H9 (cell line): ENCODE measurements around the gene RBM19. TPM values are rescaled to one million over a fixed set of nuclear protein-coding genes. Genes with fewer than 3 reads are reported as not detected.

Experiments
- DNase-seq: peaks from one replicate; pipeline ENCODE4 v3.0.0-alpha.2; 2017
- H2AFZ ChIP-seq: one replicate; pipeline ENCODE4 v1.6.1; 2013; ENCODE audit warnings: mild to moderate bottlenecking, low read length, control low read depth, moderate library complexity
- H2AK5ac ChIP-seq: 2 replicates; pipeline ENCODE4 v1.6.1; 2013; ENCODE audit warnings: low read length, control low read depth, mixed read lengths; ENCODE audit not compliant: insufficient read length
- H2BK120ac ChIP-seq: one replicate; pipeline ENCODE4 v1.6.1; 2013; ENCODE audit warnings: low read depth, mild to moderate bottlenecking, low read length, control low read depth, inconsistent platforms; ENCODE audit not compliant: poor library complexity, severe bottlenecking
- H2BK12ac ChIP-seq: 2 replicates; pipeline ENCODE4 v1.6.1; 2013; ENCODE audit warnings: low read length, control low read depth, mixed read lengths, low read depth; ENCODE audit not compliant: insufficient read length
- H2BK15ac ChIP-seq: 2 replicates; pipeline ENCODE4 v1.6.1; 2013; ENCODE audit warnings: low read depth, low read length, control low read depth
- H2BK20ac ChIP-seq: one replicate; pipeline ENCODE4 v1.6.1; 2013; ENCODE audit warnings: low read depth, mild to moderate bottlenecking, low read length, control low read depth, inconsistent platforms; ENCODE audit not compliant: poor library complexity, severe bottlenecking
- H2BK5ac ChIP-seq: 2 replicates; pipeline ENCODE4 v1.6.1; 2013; ENCODE audit warnings: low read length, control low read depth, mixed read lengths; ENCODE audit not compliant: insufficient read length
- H3K14ac ChIP-seq: 2 replicates; pipeline ENCODE4 v1.6.1; 2013; ENCODE audit warnings: low read length, control low read depth; ENCODE audit not compliant: insufficient read depth
- H3K18ac ChIP-seq: 2 replicates; pipeline ENCODE4 v1.6.1; 2013; ENCODE audit warnings: low read depth, mild to moderate bottlenecking, mixed read lengths, low read length, control low read depth; ENCODE audit not compliant: insufficient read length
- H3K23ac ChIP-seq: 2 replicates; pipeline ENCODE4 v1.6.1; 2013; ENCODE audit warnings: low read length, control low read depth, mixed read lengths, low read depth; ENCODE audit not compliant: insufficient read length
- H3K23me2 ChIP-seq: 2 replicates; pipeline ENCODE4 v1.6.1; 2013; ENCODE audit warnings: low read depth, mild to moderate bottlenecking, mixed read lengths, low read length, control low read depth; ENCODE audit not compliant: insufficient read length, poor library complexity, severe bottlenecking
- H3K27ac ChIP-seq: 2 replicates; pipeline ENCODE4 v1.5.1; 2013; ENCODE audit warnings: low read length, control low read depth, mixed read lengths, low read depth; ENCODE audit not compliant: insufficient read length
- H3K27me3 ChIP-seq: 2 replicates; pipeline ENCODE4 v1.6.1; 2013; ENCODE audit warnings: low read length, control low read depth, inconsistent platforms; ENCODE audit not compliant: insufficient read depth
- H3K4ac ChIP-seq: 2 replicates; pipeline ENCODE4 v1.6.1; 2013; ENCODE audit warnings: low read depth, mild to moderate bottlenecking, control low read depth, inconsistent platforms, low read length, moderate library complexity
- H3K4me1 ChIP-seq: 2 replicates; pipeline ENCODE4 v1.6.1; 2013; ENCODE audit warnings: low read length, control low read depth, inconsistent platforms; ENCODE audit not compliant: insufficient read depth
- H3K4me2 ChIP-seq: 2 replicates; pipeline ENCODE4 v1.6.1; 2013; ENCODE audit warnings: low read length, control low read depth, mixed read lengths; ENCODE audit not compliant: insufficient read length, insufficient read depth
- H3K56ac ChIP-seq: 2 replicates; pipeline ENCODE4 v1.6.1; 2013; ENCODE audit warnings: low read depth, mild to moderate bottlenecking, mixed read lengths, low read length, control low read depth; ENCODE audit not compliant: insufficient read length
- H3K79me1 ChIP-seq: 2 replicates; pipeline ENCODE4 v1.6.1; 2013; ENCODE audit warnings: low read depth, mild to moderate bottlenecking, moderate library complexity, low read length, control low read depth, inconsistent platforms; ENCODE audit not compliant: insufficient read depth, poor library complexity, severe bottlenecking
- H3K79me2 ChIP-seq: 2 replicates; pipeline ENCODE4 v1.6.1; 2013; ENCODE audit warnings: low read length, control low read depth, inconsistent platforms; ENCODE audit not compliant: insufficient read depth
- H3K9ac ChIP-seq: 2 replicates; pipeline ENCODE4 v1.6.1; 2013; ENCODE audit warnings: low read length, control low read depth, mixed read lengths; ENCODE audit not compliant: insufficient read length; ENCODE audit errors: extremely low read depth
- H3K9me3 ChIP-seq: one replicate; pipeline ENCODE4 v1.6.1; 2013; ENCODE audit warnings: low read depth, low read length, inconsistent platforms; ENCODE audit not compliant: control insufficient read depth
- H3T11ph ChIP-seq: one replicate; pipeline ENCODE4 v1.6.1; 2013; ENCODE audit warnings: mild to moderate bottlenecking, low read length, control low read depth, inconsistent platforms
- H4K20me1 ChIP-seq: one replicate; pipeline ENCODE4 v1.6.1; 2013; ENCODE audit not compliant: control insufficient read depth, insufficient read length, insufficient read depth
- H4K5ac ChIP-seq: 2 replicates; pipeline ENCODE4 v1.6.1; 2013; ENCODE audit warnings: low read depth, mild to moderate bottlenecking, mixed read lengths, low read length, control low read depth; ENCODE audit not compliant: insufficient read length
- H4K8ac ChIP-seq: replicated peaks from 2 replicates; pipeline ENCODE4 v1.6.1; 2013; ENCODE audit warnings: low read length, control low read depth, mixed read lengths, low read depth; ENCODE audit not compliant: insufficient read length
- H4K91ac ChIP-seq: 2 replicates; pipeline ENCODE4 v1.6.1; 2013; ENCODE audit warnings: low read depth, mild to moderate bottlenecking, moderate library complexity, mixed read lengths, low read length, control low read depth; ENCODE audit not compliant: insufficient read length
- H3K27ac Mint-ChIP-seq, 3 experiments: 2 replicates in 2 of 3; 3 replicates in 1 of 3; pipeline ENCODE4 v1.8.0; 2020 to 2021; ENCODE audit warnings: mixed read lengths in 3 of 3, mild to moderate bottlenecking in 1 of 3, moderate library complexity in 1 of 3
- H3K27me3 Mint-ChIP-seq: 2 replicates; pipeline ENCODE4 v1.8.0; 2021; ENCODE audit warnings: low read depth, mild to moderate bottlenecking, moderate library complexity, mixed read lengths
- H3K36me3 Mint-ChIP-seq, 3 experiments: 2 replicates in 2 of 3; 3 replicates in 1 of 3; pipeline ENCODE4 v1.8.0; 2020 to 2021; ENCODE audit warnings: low read depth in 3 of 3, mixed read lengths in 3 of 3; ENCODE audit not compliant: insufficient read depth in 1 of 3
- H3K4me1 Mint-ChIP-seq, 2 experiments: 2 replicates each; pipeline ENCODE4 v1.8.0; 2020; ENCODE audit warnings: mixed read lengths in 2 of 2
- H3K4me3 Mint-ChIP-seq, 2 experiments: 2 replicates in 1 of 2; 3 replicates in 1 of 2; pipeline ENCODE4 v1.8.0; 2020 to 2021; ENCODE audit warnings: mild to moderate bottlenecking in 2 of 2, mixed read lengths in 2 of 2, moderate library complexity in 1 of 2
- H3K9me3 Mint-ChIP-seq, 2 experiments: 2 replicates in 1 of 2; 3 replicates in 1 of 2; pipeline ENCODE4 v1.8.0; 2020; ENCODE audit warnings: mild to moderate bottlenecking in 2 of 2, mixed read lengths in 2 of 2, moderate library complexity in 1 of 2
- CTCF ChIP-seq: fragments of 200-600 bp; sonication (generic); conservative IDR thresholded peaks from 3 replicates; pipeline ENCODE4 v1.8.0; 2021; ENCODE audit warnings: antibody characterized with exemption, mild to moderate bottlenecking
- WGBS: extraction: QIAGEN DNeasy Blood & Tissue Kit; methylation state at CpG from one replicate; pipeline ENCODE4 v1.1.7; 2013; ENCODE audit warnings: missing lambda C conversion rate, low lambda C conversion rate, mixed read lengths; ENCODE audit not compliant: insufficient read length; ENCODE audit errors: extremely low coverage; 5-methylcytosine and 5-hydroxymethylcytosine counted together
- total RNA-seq: library from RNA; stranded (reverse); gene quantifications from 2 replicates; pipeline ENCODE4 v1.2.1, GENCODE V29; 2021

RBM19 gene
- total RNA-seq, 1 experiment from 2014 or later, result 32.2 TPM

- H3K4me1 ChIP-seq, result no peaks in the 10 kb centered on the region
- H3K9me3 ChIP-seq, result no peaks in the 10 kb centered on the region
- H3T11ph ChIP-seq, result no peak overlapping the region
- H2AFZ ChIP-seq, result no peak overlapping the region
- TF ChIP-seq CTCF, result no peak
- no peak overlapping the region for H4K91ac ChIP-seq
- no peak overlapping the region for H3K9ac ChIP-seq
- Mint-ChIP-seq H3K36me3 (peaks cover 0 to 12% (median 0%) of the 10 kb centered on the region in 3 experiments; a peak in 5 of 7 replicates), H3K4me1 (peaks cover 11 to 24% of the 10 kb centered on the region in 2 experiments), H3K9me3 (no peaks in the 10 kb centered on the region), H3K27me3 (no peaks in the 10 kb centered on the region; the same call in none of the 2 replicates), H3K27ac (peak overlapping the region in 1 of 3 experiments; percentile 3; a peak in 1 of 7 replicates), H3K4me3 (no peak overlapping the region)
- WGBS, result no CpG with 5 or more reads among the region's 16 CpGs
- H3K18ac ChIP-seq, result no peak overlapping the region
- H4K5ac ChIP-seq, result no peak overlapping the region
- no peaks in the 10 kb centered on the region for H3K79me2 ChIP-seq
- H3K56ac ChIP-seq, result no peak overlapping the region
- no peak overlapping the region for H2BK12ac ChIP-seq
- H3K23me2 ChIP-seq, result no peaks in the 10 kb centered on the region
- H3K4me2 ChIP-seq, result no peak overlapping the region
- H3K4ac ChIP-seq, result no peak overlapping the region
- no peak overlapping the region for H3K27ac ChIP-seq
- H4K8ac ChIP-seq, result no peak overlapping the region
- no peak overlapping the region for H2BK5ac ChIP-seq
- DNase-seq, result no peak
- no peak overlapping the region for H2BK120ac ChIP-seq
- no peaks in the 10 kb centered on the region for H4K20me1 ChIP-seq
- no peaks in the 10 kb centered on the region for H3K79me1 ChIP-seq
- no peak overlapping the region for H2BK20ac ChIP-seq
- no peak overlapping the region for H3K14ac ChIP-seq
- no peaks in the 10 kb centered on the region for H3K27me3 ChIP-seq
- H2BK15ac ChIP-seq, result no peak overlapping the region
- H3K23ac ChIP-seq, result no peak overlapping the region
- no peak overlapping the region for H2AK5ac ChIP-seq
Observed at GRCh38 chr12:113816866-113817265, 149.3 kb downstream of the RBM19 start.
